Kidney tubule cell (primary cell): Measurements from ENCODE around the gene CD37.
A peak's percentile ranks its signal among the peaks of the same experiment; 100 is the strongest.
"Not testable (repeated sequence)": the region's sequence is repeated elsewhere in the genome, so short reads cannot be mapped to it uniquely, and the experiment has no call there.

Experiments used
- DNase-seq: peaks from one replicate; pipeline ENCODE4 v3.0.0-alpha.2; 2018; ENCODE audit warnings: low spot score

The CD37 gene

DNA sequence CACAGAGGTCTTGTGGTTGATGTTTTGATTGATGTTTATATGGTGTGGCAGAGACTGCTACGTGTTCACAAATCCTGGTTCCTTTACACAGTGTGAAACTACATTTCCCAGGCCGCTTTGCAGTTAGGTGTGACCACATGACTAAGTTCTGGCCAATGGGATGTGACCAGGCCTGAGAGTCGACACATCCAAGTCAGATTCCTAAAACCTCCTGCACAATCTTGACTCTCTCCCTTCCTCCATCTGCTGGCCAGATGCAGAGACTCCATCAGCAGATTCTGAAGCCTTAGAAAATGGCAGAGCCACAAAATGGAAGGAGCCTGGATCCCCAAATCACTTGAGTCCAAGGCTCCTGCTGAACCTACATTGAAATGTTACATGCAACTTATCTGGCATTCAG lies 12.6 kb downstream of the CD37 start:
- DNase-seq = peak; percentile 26

DNA sequence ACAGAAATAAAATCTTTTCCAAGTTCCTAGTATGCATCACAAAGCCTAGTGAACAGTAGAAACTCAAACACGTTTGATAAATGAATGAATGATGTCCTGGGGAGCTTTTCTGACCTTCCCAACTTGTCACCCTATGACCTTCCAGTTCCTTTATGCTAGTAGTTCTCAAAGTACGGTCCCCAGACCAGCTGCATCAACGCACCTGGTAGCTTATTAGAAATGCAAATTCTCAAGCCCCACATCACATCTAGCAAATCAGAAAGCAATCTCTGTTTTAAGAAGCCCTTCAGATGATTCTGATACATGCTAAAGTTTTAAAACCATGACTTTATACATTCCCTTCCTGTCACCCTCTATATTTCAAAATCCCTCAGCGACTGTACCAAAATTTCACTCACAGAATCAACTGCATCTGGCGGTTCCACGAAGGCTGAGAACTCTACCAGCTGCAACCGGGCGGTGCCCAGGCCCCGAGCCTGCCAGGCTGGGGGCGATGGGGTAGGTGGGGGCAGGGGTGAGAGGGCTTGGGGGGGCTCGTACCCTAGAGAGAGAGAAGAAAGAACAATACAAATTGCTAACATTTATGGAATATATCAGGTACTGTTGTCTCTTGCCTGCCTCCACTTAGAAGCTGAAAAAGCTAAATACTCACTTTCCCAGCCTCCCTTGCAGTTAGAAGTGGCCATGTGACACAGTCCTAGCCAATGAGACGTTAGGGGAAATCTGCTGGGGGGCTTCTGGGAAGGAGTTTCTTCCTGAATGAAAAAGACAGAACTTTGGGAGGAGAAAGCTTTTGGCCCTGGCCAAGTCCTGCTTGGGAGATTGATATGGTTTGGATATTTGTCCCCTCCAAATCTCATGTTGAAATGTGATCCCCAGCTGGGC lies 13.3 kb downstream of the CD37 start:
- DNase-seq = no peak

DNA sequence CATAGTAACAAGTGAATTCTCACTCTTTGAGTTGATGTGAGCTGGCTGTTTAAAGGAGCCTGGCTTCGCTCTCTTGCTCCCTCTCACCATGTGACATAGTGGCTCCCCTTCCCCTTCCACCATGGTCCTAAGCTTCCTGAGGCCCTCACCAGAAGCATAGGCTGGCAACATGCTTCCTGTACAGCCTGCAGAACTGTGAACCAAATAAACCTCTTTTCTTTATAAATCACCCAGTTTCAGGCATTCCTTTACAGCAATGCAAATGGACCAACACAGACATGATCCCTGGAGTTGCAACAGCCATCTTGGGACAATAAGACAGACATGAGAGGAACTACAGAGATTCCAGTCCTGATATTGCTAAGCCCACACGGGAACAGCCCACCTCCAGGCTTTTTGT lies 14.4 kb downstream of the CD37 start:
- no peak for DNase-seq

DNA sequence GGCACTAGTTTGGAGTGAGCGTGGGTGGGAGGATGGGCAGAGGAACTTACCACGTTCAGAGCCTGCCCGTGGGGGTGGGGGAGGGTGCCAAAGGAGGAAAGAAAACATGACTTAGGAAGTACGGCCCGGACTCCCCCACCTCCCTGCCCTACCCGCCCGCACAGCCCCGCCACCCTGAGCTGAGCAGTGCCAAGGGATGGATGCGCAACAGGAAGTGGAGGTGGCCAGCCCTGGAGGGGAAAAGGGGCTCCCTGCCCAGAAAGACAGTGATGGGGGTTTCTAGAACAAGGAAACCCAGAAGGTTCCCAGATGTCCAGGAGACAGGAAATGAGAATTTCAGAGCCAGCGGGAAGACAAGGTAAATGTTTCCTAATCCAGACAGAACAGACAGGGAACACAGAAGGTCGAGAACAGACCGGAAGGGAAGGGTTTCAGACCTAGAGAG lies 20.7 kb downstream of the CD37 start:
- no peak for DNase-seq

DNA sequence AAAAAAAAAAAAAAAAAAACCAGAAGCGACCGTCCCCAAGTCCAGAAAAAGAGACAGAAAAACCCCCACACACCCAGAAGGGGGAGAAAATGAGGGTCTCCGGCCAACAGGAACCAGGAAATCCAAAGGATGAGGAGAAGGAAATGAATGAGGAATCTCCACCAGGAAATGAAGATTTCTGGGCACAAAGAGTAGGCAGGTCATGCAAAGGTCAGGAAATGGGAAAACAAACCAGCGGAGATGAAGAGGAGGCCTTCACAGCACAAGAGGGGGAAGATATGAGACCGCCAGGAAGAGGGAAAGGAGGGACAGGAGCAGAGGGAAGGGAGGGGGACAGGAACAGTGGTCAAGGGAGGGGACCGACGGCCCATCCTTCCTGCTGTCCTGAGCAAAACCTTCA lies 21.2 kb downstream of the CD37 start:
- no peak for DNase-seq

DNA sequence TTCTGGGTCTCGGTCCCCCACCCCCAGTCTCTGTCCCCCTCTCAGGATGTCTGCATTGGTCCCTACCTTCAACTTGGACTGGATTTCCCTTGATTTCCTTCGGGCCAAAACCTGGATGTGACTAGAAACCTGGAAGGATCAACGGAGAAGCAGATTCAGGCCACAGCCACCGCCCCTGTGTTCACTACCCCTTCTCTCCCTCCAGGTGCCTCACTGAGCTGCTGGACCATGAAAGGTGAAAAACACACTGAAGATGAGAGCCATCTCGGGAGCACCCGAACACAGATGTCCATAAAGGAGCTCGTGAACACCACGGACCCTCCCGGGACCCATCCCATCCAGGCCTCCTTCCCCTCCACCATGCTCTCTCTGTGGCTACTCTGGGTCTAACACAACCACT lies 22.0 kb downstream of the CD37 start:
- no peak for DNase-seq

DNA sequence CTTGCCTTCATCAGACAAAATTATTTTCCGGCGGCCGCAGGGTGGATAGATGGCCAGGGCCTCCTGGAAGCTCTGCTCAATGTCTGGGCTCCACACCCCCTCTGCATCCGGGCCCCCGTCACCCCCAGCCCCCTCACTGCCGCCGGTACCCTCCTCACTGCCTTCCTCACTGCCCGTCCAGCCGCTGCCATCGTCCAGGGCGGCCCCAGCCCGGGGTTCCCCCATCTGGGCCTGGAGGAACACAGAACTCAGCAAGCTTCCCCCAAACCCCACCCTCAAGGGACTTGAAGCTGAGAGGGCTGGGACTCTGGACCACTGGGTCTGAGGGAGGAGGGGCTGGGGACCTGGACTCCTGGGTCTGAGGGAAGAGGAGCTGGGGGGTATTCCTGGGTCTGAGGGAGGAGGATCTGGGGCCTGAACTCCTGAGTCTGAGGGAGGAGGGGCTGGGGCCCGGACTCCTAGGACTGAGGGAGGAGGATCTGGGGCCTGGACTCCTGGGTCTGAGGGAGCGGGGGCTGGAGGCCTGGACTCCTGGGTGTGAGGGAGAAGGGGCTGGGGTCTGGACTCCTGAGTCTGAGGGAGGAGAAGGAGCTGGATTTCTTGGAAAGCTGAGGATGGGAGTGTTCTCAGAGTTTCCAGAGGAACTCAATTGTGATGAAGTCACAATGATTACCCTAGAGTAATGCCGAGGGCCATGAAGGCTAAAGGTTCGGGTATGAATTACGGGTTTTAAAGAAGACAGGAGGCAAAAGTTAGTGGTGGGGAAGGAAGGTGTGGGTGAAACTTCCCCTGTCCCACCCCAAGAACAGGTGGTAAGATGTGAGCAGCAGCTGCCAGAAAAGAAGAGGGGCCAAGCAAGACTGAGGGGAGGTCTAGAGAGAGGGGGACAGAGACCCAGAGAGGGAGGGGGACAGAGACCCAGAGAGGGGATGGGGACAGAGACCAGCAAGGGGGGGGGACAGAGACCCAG lies 24.9 kb downstream of the CD37 start:
- DNase-seq = no peak

DNA sequence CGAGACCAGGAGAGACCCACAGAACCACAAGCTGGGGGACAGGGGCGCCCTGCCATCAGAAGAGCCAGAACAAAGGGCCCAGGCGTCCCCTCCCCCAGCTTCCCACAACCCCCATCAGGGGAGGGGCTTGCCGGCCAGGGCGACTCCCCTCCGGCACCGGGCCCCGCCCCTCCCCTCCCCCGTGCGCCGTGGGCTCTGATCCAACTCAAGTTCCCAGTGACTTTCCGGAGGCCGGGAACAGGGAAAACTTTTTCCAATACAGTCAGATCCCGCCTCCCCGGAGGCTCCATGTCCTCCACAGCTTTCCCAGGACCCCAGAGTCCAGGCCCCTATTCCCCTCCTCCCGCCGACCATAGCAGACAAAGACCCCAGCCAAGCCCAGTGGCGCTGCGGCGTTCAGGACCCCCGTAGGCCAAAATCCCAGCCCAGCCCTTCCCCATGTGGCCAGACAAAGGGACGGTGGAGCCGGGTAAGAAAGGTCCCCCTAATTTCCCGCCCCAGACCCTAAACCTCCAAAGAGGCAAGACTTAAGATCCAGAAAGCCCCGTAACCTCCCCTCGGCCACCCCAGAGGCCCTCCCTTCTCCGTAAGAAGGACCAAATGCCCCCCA lies 26.3 kb downstream of the CD37 start:
- peak; percentile 74 for DNase-seq

DNA sequence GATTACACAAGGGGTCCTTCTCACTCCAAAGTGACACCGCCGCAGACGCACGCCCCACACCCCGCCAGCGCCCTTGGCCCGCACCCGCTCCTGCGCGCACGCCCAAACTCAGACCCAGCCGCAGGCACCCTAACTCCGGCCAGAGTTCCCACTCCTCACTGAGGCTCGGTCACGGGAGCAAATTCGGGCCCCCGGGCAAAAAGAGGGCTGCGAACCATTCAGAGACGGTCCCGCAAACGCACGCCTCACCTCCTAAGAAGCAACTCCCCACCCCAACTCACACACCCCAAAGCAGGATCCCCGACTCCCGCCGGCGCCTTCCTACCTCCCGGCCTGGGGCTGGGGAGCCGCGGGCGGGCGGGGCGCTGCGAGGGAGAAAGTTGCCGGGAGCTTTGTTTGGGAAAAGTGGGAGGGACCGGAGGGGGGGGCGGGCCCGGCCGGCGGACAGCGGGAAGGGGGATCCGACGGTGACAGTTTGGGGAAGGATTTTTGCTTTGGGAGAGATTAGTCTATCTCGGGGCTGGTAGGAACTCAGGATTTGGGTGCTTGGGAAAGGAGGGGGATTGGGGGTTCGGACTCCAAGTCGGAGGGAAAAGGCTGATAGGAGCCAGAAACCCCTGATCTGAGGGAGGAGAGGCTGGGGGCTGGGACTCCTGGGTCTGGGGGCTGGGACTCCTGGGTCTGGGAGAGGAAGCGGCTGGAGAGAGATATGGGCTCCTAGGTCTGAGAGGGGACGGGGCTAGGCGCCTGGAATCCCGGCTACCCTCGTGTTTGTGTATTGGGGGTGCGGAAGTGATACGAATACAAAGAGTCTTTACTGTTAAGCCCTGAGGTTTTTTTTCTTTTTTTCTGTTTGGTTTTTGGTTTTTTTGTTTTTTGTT lies 27.1 kb downstream of the CD37 start, which contains the start of gene TEAD2:
Gene TEAD2, minus strand, starts transcription at position 369 of the 881 bp plus-strand sequence. CDS start 2,341 bp downstream, outside the sequence.
- DNase-seq = peak; percentile 44

DNA sequence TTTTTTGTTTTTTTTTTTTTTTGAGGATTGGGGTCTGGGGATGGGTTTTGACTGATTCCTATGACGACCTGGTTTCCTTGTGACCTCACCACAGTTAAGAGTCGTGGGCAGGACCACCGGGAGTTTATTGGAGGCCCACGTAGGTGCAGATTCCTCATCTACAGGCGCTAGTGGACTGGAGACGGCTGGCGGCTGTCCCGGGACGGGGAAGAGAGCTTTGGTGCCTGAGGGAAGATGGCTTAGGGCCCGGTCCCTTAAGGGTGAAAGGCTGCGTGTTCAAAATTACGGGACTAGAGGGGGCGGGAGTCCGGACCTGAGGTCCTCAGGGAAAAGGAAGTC lies 27.7 kb downstream of the CD37 start:
- DNase-seq = no peak

DNA sequence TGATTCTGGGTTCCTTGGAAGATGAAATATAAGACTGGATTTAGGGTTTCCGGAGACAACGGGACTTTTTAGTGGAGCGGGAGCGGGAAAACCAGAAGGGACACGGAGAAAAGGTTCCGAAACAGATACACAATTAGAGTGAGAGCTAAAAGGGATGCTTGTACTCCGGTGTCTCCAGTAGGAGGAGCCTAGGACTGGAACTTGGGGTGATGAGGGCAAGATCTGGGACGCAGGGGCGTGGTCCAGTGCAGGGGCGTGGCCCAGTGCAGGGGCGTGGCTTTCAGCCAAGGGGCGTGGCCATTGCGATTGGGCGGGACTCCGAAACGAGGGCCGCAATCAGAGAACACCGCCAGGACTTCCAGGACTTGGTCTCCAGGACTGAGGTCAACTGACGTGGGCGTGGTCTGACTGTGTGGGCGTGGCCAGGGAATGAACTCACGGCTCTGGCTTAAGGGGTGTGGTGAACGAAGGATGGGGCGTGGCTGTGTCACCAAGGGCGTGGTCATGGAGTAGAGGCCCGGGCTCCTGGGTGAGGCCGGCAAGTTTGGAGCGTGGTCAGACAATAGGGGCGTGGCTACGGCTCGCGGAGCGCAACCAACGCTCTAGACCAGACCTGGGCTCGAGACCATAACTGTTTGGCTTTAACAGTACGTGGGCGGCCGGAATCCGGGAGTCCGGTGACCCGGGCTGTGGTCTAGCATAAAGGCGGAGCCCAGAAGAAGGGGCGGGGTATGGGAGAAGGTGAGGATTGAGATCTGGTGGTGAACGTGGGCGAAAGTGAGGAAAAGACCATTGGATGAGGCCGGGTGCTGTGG lies 28.3 kb downstream of the CD37 start, which contains the start of gene DKKL1:
Gene DKKL1, plus strand, starts transcription at position 610 of the 815 bp plus-strand sequence. Its CDS starts 122 bp downstream, at position 732.
- peak; percentile 98 for DNase-seq

DNA sequence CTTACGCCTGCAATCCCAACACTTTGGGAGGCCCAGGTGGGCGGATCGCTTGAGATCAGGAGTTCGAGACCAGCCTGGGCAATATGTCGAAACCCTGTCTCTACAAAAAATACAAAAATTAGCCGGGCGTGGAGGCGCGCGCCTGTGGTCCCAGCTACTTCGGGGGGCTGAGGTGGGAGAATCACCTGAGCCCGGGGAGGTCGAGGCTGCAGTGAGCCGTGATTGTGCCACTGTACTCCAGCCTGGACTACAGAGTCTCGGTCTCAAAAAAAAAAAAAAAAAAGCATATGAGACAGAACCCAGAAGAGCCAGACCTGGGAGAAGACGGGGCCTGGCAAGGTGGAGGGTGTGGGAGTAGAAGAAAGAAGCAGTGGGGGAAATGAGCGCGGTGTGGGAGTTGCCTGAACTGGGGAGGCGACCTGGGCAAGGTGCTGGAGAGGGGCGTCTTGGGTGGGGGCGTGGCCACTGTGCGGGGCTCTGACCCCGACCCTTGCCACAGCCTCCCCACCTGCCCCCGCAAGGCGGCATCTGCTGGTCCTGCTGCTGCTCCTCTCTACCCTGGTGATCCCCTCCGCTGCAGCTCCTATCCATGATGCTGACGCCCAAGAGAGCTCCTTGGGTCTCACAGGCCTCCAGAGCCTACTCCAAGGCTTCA lies 29.0 kb downstream of the CD37 start:
- no peak for DNase-seq

DNA sequence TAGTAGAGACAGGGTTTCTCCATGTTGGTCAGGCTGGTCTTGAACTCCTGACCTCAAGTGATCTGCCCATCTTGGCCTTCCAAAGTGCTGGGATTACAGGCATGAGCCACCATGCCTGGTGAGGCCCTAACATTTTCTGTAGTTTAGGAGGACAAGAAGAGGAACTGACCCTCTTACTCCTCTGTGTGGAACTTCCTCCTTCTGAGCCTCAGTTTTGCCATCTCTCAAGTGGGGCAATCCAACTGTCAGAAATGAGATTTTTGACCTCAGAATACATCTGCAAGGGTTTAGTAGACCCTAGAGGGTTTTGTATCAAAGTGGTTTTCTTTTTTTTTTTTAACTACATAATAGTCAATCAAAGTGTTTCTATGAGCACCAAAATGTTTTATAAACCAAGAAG lies 30.9 kb downstream of the CD37 start:
- no peak for DNase-seq

DNA sequence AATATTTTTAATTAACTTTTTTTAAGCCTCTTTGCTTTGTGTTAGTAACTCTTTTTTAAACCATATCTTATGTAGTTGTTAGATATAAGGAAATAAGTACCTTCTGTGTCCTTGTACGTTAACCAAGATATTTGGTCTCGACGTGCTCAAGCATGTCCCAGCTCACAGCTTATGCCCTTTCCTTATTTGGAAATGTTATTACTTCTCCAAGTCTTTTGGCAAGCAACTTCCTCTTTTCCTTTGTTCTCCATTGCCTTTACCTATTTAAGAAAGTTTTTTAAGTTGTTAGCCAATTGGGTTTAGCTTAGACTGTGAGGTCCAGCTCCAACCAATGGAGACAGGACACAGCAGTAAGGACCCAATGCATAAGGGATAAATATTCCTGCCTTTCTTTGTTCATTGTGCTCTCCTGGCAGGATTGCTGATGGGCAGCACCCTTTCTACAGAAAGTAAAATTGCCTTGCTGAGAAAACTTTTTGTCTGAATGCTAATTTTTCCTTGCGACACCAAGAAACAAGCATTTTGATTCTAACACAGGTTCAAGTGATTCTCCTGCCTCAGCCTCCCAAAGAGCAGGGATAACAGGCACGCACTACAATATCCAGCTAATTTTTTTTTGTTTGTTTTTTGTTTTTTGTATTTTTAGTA lies 33.6 kb downstream of the CD37 start:
- DNase-seq = no peak

DNA sequence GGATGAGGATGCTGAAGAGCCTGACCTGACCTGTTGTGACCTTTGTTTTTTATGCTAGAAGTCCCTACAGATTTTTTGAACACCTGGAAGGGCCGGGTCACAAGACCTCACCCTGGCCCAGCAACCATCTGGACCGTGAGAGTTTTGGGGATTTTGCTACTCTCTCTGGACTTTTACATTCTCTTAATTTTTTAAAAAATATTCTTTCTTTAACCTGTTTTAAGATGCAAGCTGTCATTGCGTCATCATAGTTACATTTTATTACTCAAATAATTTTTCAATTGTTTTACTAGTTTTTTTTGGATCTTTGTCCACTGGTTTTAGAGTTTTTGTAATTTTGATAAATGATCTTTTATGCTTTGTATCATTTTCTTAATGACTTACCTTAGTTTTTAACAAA lies 36.0 kb downstream of the CD37 start:
- DNase-seq = no peak

DNA sequence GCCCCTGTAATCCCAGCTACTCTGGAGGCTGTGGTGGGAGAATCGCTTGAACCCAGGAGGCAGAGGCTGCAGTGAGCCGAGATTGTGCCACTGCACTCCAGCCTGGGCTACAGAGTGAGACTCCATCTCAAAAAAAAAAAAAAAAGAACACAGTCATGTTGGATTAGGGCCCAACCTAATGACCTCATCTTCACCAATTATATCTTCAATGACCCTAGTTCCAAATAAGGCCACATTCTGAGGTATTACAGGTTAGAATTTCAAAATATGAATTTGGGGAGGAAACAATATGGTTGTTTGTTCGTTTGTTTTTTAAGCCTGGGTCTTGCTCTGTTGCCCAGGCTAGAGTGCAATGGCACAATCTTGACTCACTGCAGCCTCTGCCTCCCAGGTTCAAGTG lies 38.0 kb downstream of the CD37 start:
- DNase-seq = not testable (repeated sequence)

DNA sequence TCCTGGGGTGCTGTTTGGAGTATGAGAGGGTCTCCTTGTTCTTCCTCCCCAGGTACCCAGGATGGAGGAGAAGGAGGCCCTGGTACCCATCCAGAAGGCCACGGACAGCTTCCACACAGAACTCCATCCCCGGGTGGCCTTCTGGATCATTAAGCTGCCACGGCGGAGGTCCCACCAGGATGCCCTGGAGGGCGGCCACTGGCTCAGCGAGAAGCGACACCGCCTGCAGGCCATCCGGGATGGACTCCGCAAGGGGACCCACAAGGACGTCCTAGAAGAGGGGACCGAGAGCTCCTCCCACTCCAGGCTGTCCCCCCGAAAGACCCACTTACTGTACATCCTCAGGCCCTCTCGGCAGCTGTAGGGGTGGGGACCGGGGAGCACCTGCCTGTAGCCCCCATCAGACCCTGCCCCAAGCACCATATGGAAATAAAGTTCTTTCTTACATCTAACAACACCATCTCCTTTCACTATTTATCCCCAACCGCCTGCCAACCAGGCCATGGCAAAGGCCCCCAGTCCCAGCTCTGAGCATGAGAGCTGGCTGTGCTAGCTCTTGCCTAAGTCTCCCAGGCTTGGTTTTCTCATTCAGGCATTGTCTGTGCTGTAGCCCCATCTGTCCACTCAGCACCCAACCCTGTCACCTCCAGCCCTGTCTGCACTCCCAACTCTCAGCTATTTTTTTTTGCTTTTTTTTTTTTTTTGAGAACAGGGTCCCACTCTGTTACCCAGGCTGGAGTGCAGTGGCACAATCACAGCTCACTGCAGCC lies 39.6 kb downstream of the CD37 start:
- DNase-seq = no peak

DNA sequence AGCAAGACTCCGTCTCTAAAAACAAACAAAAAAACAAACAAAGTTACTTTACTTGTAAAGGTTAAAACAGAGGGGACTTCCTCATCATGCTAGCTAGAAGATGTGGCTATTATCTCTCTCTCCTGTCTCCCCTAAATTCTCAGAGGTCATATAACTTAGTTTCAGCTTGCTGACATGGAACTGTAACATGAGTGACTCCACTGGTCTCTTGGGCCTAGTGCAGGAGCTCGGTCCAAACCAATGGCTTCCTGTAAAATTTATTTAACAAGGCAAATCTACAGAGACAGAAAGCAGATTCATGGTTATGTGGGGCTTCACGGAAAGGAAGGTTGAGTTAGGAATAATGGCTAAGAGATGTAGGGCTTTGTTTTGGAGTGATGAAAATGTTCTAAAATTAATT lies 43.3 kb downstream of the CD37 start:
- DNase-seq = no peak

DNA sequence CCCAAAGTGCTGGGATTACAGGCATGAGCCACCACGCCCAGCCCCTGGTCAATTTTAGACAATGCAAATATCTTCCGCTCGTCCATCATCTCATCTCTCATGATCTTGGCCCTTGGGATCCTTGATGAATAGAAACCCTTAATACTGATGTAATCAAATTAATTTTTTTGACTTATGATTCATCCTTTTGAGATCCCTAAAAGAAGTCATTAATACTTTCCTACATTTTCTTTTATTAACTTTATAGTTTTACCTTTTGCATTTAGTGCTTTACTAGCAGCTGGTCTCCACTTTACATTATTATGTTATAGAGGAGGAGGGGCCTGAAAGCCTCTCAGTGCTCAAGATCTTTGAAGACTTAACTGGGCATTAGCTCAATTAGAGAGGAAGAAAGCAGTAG lies 45.2 kb downstream of the CD37 start:
- no peak for DNase-seq
